Loucy (cell line): ENCODE results near the gene BCL2A1.

Experiments
- H2AFZ ChIP-seq: fragments of 200-600 bp; sonication (generic); 2 replicates; pipeline ENCODE4 v1.6.0; 2016; ENCODE audit warnings: antibody characterized with exemption, mild to moderate bottlenecking, low read length, moderate library complexity
- H3F3A ChIP-seq: fragments of 200-600 bp; 2 replicates; pipeline ENCODE4 v1.6.0; 2016; ENCODE audit warnings: antibody characterized with exemption, low read depth, mild to moderate bottlenecking
- H3K27me3 ChIP-seq: fragments of 200-600 bp; sonication (generic); 2 replicates; pipeline ENCODE4 v1.6.1; 2014; ENCODE audit warnings: low read length, mild to moderate bottlenecking; ENCODE audit not compliant: insufficient read depth, poor library complexity, severe bottlenecking
- H3K36me3 ChIP-seq: fragments of 200-600 bp; sonication (generic); 2 replicates; pipeline ENCODE4 v1.6.1; 2016; ENCODE audit warnings: low read length; ENCODE audit not compliant: insufficient read depth
- H3K4me1 ChIP-seq: fragments of 200-600 bp; sonication (generic); 2 replicates; pipeline ENCODE4 v1.5.1; 2014; ENCODE audit warnings: low read length, mild to moderate bottlenecking; ENCODE audit not compliant: insufficient read depth, poor library complexity, severe bottlenecking
- H3K4me2 ChIP-seq: fragments of 200-600 bp; sonication (generic); 2 replicates; pipeline ENCODE4 v1.6.0; 2014; ENCODE audit warnings: antibody characterized with exemption, low read length, low read depth, mild to moderate bottlenecking; ENCODE audit not compliant: poor library complexity, severe bottlenecking
- H3K4me3 ChIP-seq: fragments of 200-600 bp; sonication (generic); 2 replicates; pipeline ENCODE4 v1.5.1; 2014; ENCODE audit warnings: low read length, mild to moderate bottlenecking, mixed read lengths; ENCODE audit not compliant: poor library complexity, severe bottlenecking
- H3K79me2 ChIP-seq: fragments of 200-600 bp; sonication (generic); 2 replicates; pipeline ENCODE4 v1.6.1; 2014; ENCODE audit warnings: low read length; ENCODE audit not compliant: insufficient read depth
- H3K9ac ChIP-seq: fragments of 200-600 bp; sonication (generic); 2 replicates; pipeline ENCODE4 v1.6.0; 2014; ENCODE audit warnings: mild to moderate bottlenecking, low read depth, low read length, moderate library complexity; ENCODE audit not compliant: poor library complexity, severe bottlenecking
- H3K9me2 ChIP-seq: fragments of 200-600 bp; sonication (generic); replicated peaks from 2 replicates; pipeline ENCODE4 v1.6.1; 2016; ENCODE audit warnings: low read depth, low read length, mixed read lengths
- H3K9me3 ChIP-seq: fragments of 200-600 bp; sonication (generic); 2 replicates; pipeline ENCODE4 v1.6.1; 2014; ENCODE audit warnings: mild to moderate bottlenecking, antibody characterized with exemption, low read length, low read depth; ENCODE audit not compliant: insufficient read depth
- H4K20me1 ChIP-seq: fragments of 200-600 bp; sonication (generic); 2 replicates; pipeline ENCODE4 v1.6.0; 2014; ENCODE audit warnings: antibody characterized with exemption, low read length, mild to moderate bottlenecking; ENCODE audit not compliant: insufficient read depth, poor library complexity, severe bottlenecking
- EZH2phosphoT487 ChIP-seq: fragments of 200-600 bp; IDR thresholded peaks from 2 replicates; pipeline ENCODE4 v1.6.1; 2018; ENCODE audit warnings: antibody characterized with exemption, mild to moderate bottlenecking, moderate library complexity, borderline replicate concordance
- TF ChIP-seq, protein P1 (sequence below): fragments of 200-600 bp; sonication (generic); conservative IDR thresholded peaks from 2 replicates; pipeline ENCODE4 v1.5.1; 2014; ENCODE audit warnings: mild to moderate bottlenecking, antibody characterized with exemption, low read length

BCL2A1 gene

DNA sequence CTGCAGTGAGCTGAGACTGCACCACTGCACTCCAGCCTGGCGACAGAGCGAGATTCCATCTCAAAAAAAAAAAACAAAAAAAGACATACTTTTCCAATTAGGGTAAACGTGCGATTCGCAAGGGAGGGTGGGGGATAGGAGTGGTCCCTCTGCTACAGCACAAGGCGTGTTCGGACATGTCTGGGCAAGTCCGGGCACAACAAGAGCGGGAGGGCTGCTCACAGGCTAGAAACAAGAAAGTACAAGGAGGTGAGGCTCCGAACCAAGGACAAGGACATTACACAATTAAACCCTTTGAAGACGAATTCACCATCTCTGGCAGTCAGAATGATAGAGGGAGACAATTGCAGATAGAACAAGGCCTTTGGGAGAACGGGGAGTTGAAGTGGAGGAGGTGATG lies 32.2 kb upstream of the BCL2A1 start:
- H3K9ac ChIP-seq: no peak overlapping the region
- no peak overlapping the region for H3K4me2 ChIP-seq
- no peaks in the 10 kb centered on the region for H3K9me2 ChIP-seq
- no peak overlapping the region for H2AFZ ChIP-seq
- H3K36me3 ChIP-seq: no peaks in the 10 kb centered on the region
- no peaks in the 10 kb centered on the region for H3F3A ChIP-seq
- H4K20me1 ChIP-seq: no peaks in the 10 kb centered on the region
- no peak overlapping the region for H3K4me3 ChIP-seq
- TF ChIP-seq EZH2phosphoT487: no peak
- TF ChIP-seq, protein P1, sequence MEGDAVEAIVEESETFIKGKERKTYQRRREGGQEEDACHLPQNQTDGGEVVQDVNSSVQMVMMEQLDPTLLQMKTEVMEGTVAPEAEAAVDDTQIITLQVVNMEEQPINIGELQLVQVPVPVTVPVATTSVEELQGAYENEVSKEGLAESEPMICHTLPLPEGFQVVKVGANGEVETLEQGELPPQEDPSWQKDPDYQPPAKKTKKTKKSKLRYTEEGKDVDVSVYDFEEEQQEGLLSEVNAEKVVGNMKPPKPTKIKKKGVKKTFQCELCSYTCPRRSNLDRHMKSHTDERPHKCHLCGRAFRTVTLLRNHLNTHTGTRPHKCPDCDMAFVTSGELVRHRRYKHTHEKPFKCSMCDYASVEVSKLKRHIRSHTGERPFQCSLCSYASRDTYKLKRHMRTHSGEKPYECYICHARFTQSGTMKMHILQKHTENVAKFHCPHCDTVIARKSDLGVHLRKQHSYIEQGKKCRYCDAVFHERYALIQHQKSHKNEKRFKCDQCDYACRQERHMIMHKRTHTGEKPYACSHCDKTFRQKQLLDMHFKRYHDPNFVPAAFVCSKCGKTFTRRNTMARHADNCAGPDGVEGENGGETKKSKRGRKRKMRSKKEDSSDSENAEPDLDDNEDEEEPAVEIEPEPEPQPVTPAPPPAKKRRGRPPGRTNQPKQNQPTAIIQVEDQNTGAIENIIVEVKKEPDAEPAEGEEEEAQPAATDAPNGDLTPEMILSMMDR: no peak
- no peaks in the 10 kb centered on the region for H3K79me2 ChIP-seq
- H3K27me3 ChIP-seq: no peaks in the 10 kb centered on the region
- H3K4me1 ChIP-seq: no peaks in the 10 kb centered on the region
- peaks cover 4% of the 10 kb centered on the region; the same call in 1 of the 2 replicates for H3K9me3 ChIP-seq

DNA sequence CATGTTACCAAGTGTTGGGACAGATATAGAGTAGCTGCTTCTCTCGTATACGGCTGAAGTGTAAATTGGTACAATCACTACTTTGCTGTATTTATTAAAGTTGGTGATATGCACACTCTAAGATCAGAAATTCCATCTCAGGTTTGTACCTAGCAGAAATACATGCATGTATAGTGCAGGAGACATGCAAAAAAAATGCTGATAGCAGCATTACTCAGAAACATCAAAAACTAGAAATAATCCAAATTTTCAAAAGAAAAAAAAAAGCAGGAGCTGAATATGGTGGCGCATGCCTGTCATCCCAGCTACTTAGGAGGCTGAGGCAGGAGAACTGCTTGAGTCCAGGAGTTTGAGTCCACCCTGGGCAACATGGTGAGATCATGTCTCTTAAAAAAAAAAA lies 31.3 kb upstream of the BCL2A1 start:
- no peak overlapping the region for H3K9ac ChIP-seq
- no peaks in the 10 kb centered on the region for H3K27me3 ChIP-seq
- no peaks in the 10 kb centered on the region for H3K4me1 ChIP-seq
- no peak overlapping the region for H3K4me3 ChIP-seq
- no peaks in the 10 kb centered on the region for H3K9me2 ChIP-seq
- H4K20me1 ChIP-seq: no peaks in the 10 kb centered on the region
- no peak overlapping the region for H3K4me2 ChIP-seq
- TF ChIP-seq EZH2phosphoT487: no peak
- TF ChIP-seq, protein P1: no peak
- no peak overlapping the region for H2AFZ ChIP-seq
- peaks cover 4% of the 10 kb centered on the region; the same call in 1 of the 2 replicates for H3K9me3 ChIP-seq
- H3F3A ChIP-seq: no peaks in the 10 kb centered on the region
- no peaks in the 10 kb centered on the region for H3K79me2 ChIP-seq
- H3K36me3 ChIP-seq: no peaks in the 10 kb centered on the region

DNA sequence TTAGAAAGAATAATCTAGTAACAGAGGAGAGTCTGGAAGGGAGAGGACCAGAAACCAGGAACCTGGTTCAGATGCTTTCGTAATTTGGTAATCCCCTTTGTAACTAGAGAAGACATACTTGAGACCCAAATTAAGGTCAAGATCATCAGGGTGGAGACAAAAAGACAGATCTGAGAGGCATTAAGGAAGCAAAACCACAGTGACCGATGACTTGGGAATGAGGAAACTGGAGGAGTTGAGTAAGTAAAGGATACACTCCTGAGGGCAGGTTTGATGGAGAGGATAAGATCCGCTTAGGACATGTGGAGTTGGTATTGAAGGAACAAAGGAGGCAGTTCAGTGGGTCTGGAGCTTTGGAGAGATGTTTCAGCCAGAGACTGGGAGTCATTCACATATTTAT lies 23.6 kb upstream of the BCL2A1 start:
- no peaks in the 10 kb centered on the region for H3K4me1 ChIP-seq
- H3K27me3 ChIP-seq: no peaks in the 10 kb centered on the region
- H2AFZ ChIP-seq: no peak overlapping the region
- no peak for TF ChIP-seq EZH2phosphoT487
- TF ChIP-seq, protein P1: no peak
- no peaks in the 10 kb centered on the region for H3K79me2 ChIP-seq
- no peaks in the 10 kb centered on the region for H3K9me2 ChIP-seq
- H3K9ac ChIP-seq: no peak overlapping the region
- no peaks in the 10 kb centered on the region for H3F3A ChIP-seq
- no peaks in the 10 kb centered on the region for H4K20me1 ChIP-seq
- H3K4me2 ChIP-seq: no peak overlapping the region
- no peaks in the 10 kb centered on the region for H3K9me3 ChIP-seq
- H3K36me3 ChIP-seq: no peaks in the 10 kb centered on the region
- no peak overlapping the region for H3K4me3 ChIP-seq
